ENCODE data around the gene CFAP45. TPM values are rescaled to one million over a fixed set of nuclear protein-coding genes. Genes with fewer than 3 reads are reported as not detected.

CFAP45 gene
- total and polyA plus RNA-seq, 9 of the 15 experiments (the other 6 are each of a cell fraction or from before 2014, with no cell fraction given) = 0.65 to 2.4 (median 1.5) TPM

GRCh38 chr1:159860456-159860855 is 39.5 kb downstream of the CFAP45 start:
- no peak for TF ChIP-seq HDGF (IDR thresholded peaks at IDR 0.05)
- no peak for TF ChIP-seq XRCC3 (IDR thresholded peaks at IDR 0.05)
- no peak for TF ChIP-seq FOXA1 (IDR thresholded peaks at IDR 0.05; ENCODE audit: borderline replicate concordance)
- Histone ChIP-seq H3K4me3 (no peak overlapping the region), H3K27ac (ENCODE audit: extremely low read depth, low read depth, low read length) (no peak overlapping the region), H3K79me2 (ENCODE audit: control insufficient read depth, insufficient read depth, low read length) (no peaks in the 10 kb centered on the region), H3K9me3 (replicated peaks; ENCODE audit: control insufficient read depth, insufficient read depth, low read depth, low read length) (no peaks in the 10 kb centered on the region), H3K27me3 (ENCODE audit: control insufficient read depth in 2 of 2, insufficient read depth in 2 of 2, low read length in 2 of 2) (peaks cover 0 to 59% of the 10 kb centered on the region in 2 experiments; a peak in 4 of 5 replicates), H3K36me3 (ENCODE audit: control insufficient read depth, insufficient read depth, low read length) (no peaks in the 10 kb centered on the region), H3K9ac (ENCODE audit: insufficient read depth in 1 of 2, low read depth in 2 of 2, low read length in 2 of 2) (no peak overlapping the region), H3K9me1 (ENCODE audit: control insufficient read depth, insufficient read depth, low read length) (no peaks in the 10 kb centered on the region), H3K4me1 (replicated peaks in 1 of 2; ENCODE audit: control insufficient read depth in 2 of 2, insufficient read depth in 2 of 2, low read length in 2 of 2) (no peaks in the 10 kb centered on the region; a peak in 1 of 5 replicates), H2AFZ (ENCODE audit: low read depth, low read length) (no peak overlapping the region), H4K20me1 (replicated peaks; ENCODE audit: control insufficient read depth, insufficient read depth, low read length) (no peaks in the 10 kb centered on the region), H3K4me2 (ENCODE audit: insufficient read depth, low read length) (no peak overlapping the region)
- DNase-seq (ENCODE audit: extremely low read depth in 1 of 4, low spot score in 3 of 4) = no peak
- no peak for ATAC-seq
- POLR2A ChIA-PET = interaction anchor here (1.1 kb wide), 1 partner anchor 9 kb away, joined by 4 read pairs; no protein-coding TSS in a partner anchor
- no TSS peak for BruUV-seq (replicated peaks)
- in situ Hi-C loops (cut with MboI) = no loop called here
- no peak for FAIRE-seq
- intact Hi-C loops (cut with micrococcal nuclease) = no loop called here
- CTCF ChIA-PET (ENCODE audit: low intra/inter-chr PET ratio) = no interaction called here
- 6% methylated on average over 3 of the region's 3 CpGs for WGBS (ENCODE audit: insufficient coverage, low coverage, missing lambda C conversion rate)

GRCh38 chr1:159859767-159860322 is 40.1 kb downstream of the CFAP45 start:
- Histone ChIP-seq H3K4me2 (ENCODE audit: insufficient read depth, low read length) (no peak overlapping the region), H3K4me3 (no peak overlapping the region), H3K9ac (ENCODE audit: insufficient read depth in 1 of 2, low read depth in 2 of 2, low read length in 2 of 2) (no peak overlapping the region), H3K27ac (ENCODE audit: extremely low read depth, low read depth, low read length) (no peak overlapping the region), H3K4me1 (replicated peaks in 1 of 2; ENCODE audit: control insufficient read depth in 2 of 2, insufficient read depth in 2 of 2, low read length in 2 of 2) (peaks cover 0 to 3% of the 10 kb centered on the region in 2 experiments; a peak in 1 of 5 replicates), H3K27me3 (ENCODE audit: control insufficient read depth in 2 of 2, insufficient read depth in 2 of 2, low read length in 2 of 2) (peaks cover 0 to 63% of the 10 kb centered on the region in 2 experiments; a peak in 4 of 5 replicates), H3K9me3 (replicated peaks; ENCODE audit: control insufficient read depth, insufficient read depth, low read depth, low read length) (no peaks in the 10 kb centered on the region), H3K36me3 (ENCODE audit: control insufficient read depth, insufficient read depth, low read length) (no peaks in the 10 kb centered on the region), H2AFZ (ENCODE audit: low read depth, low read length) (no peak overlapping the region), H3K79me2 (ENCODE audit: control insufficient read depth, insufficient read depth, low read length) (no peaks in the 10 kb centered on the region), H4K20me1 (replicated peaks; ENCODE audit: control insufficient read depth, insufficient read depth, low read length) (no peaks in the 10 kb centered on the region), H3K9me1 (ENCODE audit: control insufficient read depth, insufficient read depth, low read length) (no peaks in the 10 kb centered on the region)
- intact Hi-C loops (cut with micrococcal nuclease) = no loop called here
- CTCF ChIA-PET (ENCODE audit: low intra/inter-chr PET ratio) = no interaction called here
- ATAC-seq (no peak), FAIRE-seq (no peak), DNase-seq (ENCODE audit: extremely low read depth in 1 of 4, low spot score in 3 of 4) (no peak)
- POLR2A ChIA-PET = interaction anchor here (1.1 kb wide), 1 partner anchor 10 kb away, joined by 4 read pairs; no protein-coding TSS in a partner anchor
- BruUV-seq (replicated peaks) = no TSS peak
- in situ Hi-C loops (cut with MboI) = no loop called here
- WGBS (ENCODE audit: insufficient coverage, low coverage, missing lambda C conversion rate) = 6% methylated on average over 7 of the region's 7 CpGs
- no peak for TF ChIP-seq IFI16 (CRISPR knock-in tag; IDR thresholded peaks at IDR 0.05)
- no peak for TF ChIP-seq KLF16 (IDR thresholded peaks at IDR 0.05)
- TF ChIP-seq ZNF174 (CRISPR knock-in tag; IDR thresholded peaks at IDR 0.05) = no peak
- TF ChIP-seq VEZF1 (CRISPR knock-in tag; IDR thresholded peaks at IDR 0.05) = no peak
- TF ChIP-seq PTTG1 (tag; IDR thresholded peaks at IDR 0.05; ENCODE audit: low read depth) = no peak
- TF ChIP-seq THRAP3 (IDR thresholded peaks at IDR 0.05; ENCODE audit: borderline replicate concordance) = no peak
- TF ChIP-seq CBX2 (IDR thresholded peaks at IDR 0.05; ENCODE audit: insufficient read depth, low read length, poor library complexity, severe bottlenecking) = no peak
- no peak for TF ChIP-seq HNRNPLL (IDR thresholded peaks at IDR 0.05; ENCODE audit: low read depth, low read length, poor library complexity, severe bottlenecking)
- no peak for TF ChIP-seq TCFL5 (CRISPR knock-in tag; conservative IDR thresholded peaks at IDR 0.05)
- no peak for TF ChIP-seq FOXK1 (CRISPR knock-in tag; IDR thresholded peaks at IDR 0.05; ENCODE audit: borderline replicate concordance)
- TF ChIP-seq DDX20 (tag; IDR thresholded peaks at IDR 0.05; ENCODE audit: low read depth) = no peak
- TF ChIP-seq PRPF4 (IDR thresholded peaks at IDR 0.05; ENCODE audit: insufficient read depth, low read depth, low read length, poor library complexity, severe bottlenecking) = no peak
- no peak for TF ChIP-seq FOXJ3 (CRISPR knock-in tag; IDR thresholded peaks at IDR 0.05)
- TF ChIP-seq ZNF77 (CRISPR knock-in tag; IDR thresholded peaks at IDR 0.05) = no peak

All from K562 (cell line).